OCI-LY3 (cell line): ENCODE measurements around the gene FANCC.

ENCODE experiments used
- H2AFZ ChIP-seq: fragments of 200-600, 300-600 bp; shearing (Covaris generic); 2 replicates; pipeline ENCODE4 v1.6.0; 2014; ENCODE audit warnings: antibody characterized with exemption, low read depth, low read length
- H3K27ac ChIP-seq: fragments of 200-600, 300-600 bp; sonication (generic); 2 replicates; pipeline ENCODE4 v1.5.1; 2014; ENCODE audit warnings: mild to moderate bottlenecking, low read length, moderate library complexity, mixed read lengths
- H3K27me3 ChIP-seq: fragments of 200-600, 300-600 bp; sonication (generic); 2 replicates; pipeline ENCODE4 v1.6.1; 2014; ENCODE audit warnings: low read depth, low read length, mixed read lengths
- H3K36me3 ChIP-seq: fragments of 200-600, 300-600 bp; sonication (generic); replicated peaks from 2 replicates; pipeline ENCODE3; 2014; ENCODE audit warnings: low read depth, low read length, mixed read lengths
- H3K4me1 ChIP-seq: fragments of 300-600, 200-600 bp; sonication (generic); 2 replicates; pipeline ENCODE4 v1.6.1; 2014; ENCODE audit warnings: low read length, mixed read lengths
- H3K4me2 ChIP-seq: fragments of 200-600, 300-600 bp; sonication (generic); 2 replicates; pipeline ENCODE4 v1.6.1; 2014; ENCODE audit warnings: low read length, mixed read lengths
- H3K4me3 ChIP-seq: fragments of 300-600, 200-600 bp; sonication (generic); 2 replicates; pipeline ENCODE4 v1.5.1; 2014; ENCODE audit warnings: antibody characterized with exemption, mild to moderate bottlenecking, low read length, moderate library complexity
- H3K79me2 ChIP-seq: fragments of 300-600, 200-600 bp; shearing (Covaris generic); 2 replicates; pipeline ENCODE4 v1.6.1; 2014; ENCODE audit warnings: mild to moderate bottlenecking, low read length, mixed read lengths
- H3K9ac ChIP-seq: fragments of 300-600, 200-600 bp; shearing (Covaris generic); 2 replicates; pipeline ENCODE4 v1.6.0; 2014; ENCODE audit warnings: mild to moderate bottlenecking, low read length, moderate library complexity
- H3K9me3 ChIP-seq: fragments of 200-600, 300-600 bp; shearing (Covaris generic); 2 replicates; pipeline ENCODE4 v1.6.1; 2014; ENCODE audit warnings: low read length, mixed read lengths; ENCODE audit not compliant: insufficient read depth
- H4K20me1 ChIP-seq: fragments of 200-600, 300-600 bp; sonication (generic); 2 replicates; pipeline ENCODE4 v1.6.1; 2016; ENCODE audit warnings: low read length, mixed read lengths; ENCODE audit not compliant: insufficient read depth
- CTCF ChIP-seq: fragments of 200-600, 300-600 bp; sonication (generic); IDR thresholded peaks from 2 replicates; pipeline ENCODE4 v1.5.1; 2014; ENCODE audit warnings: antibody characterized with exemption, low read length, low read depth
- EZH2phosphoT487 ChIP-seq: fragments of 200-600 bp; shearing (Covaris generic); IDR thresholded peaks from 2 replicates; pipeline ENCODE4 v1.6.1; 2018; ENCODE audit warnings: antibody characterized with exemption, mixed run types, low read depth

FANCC gene

DNA sequence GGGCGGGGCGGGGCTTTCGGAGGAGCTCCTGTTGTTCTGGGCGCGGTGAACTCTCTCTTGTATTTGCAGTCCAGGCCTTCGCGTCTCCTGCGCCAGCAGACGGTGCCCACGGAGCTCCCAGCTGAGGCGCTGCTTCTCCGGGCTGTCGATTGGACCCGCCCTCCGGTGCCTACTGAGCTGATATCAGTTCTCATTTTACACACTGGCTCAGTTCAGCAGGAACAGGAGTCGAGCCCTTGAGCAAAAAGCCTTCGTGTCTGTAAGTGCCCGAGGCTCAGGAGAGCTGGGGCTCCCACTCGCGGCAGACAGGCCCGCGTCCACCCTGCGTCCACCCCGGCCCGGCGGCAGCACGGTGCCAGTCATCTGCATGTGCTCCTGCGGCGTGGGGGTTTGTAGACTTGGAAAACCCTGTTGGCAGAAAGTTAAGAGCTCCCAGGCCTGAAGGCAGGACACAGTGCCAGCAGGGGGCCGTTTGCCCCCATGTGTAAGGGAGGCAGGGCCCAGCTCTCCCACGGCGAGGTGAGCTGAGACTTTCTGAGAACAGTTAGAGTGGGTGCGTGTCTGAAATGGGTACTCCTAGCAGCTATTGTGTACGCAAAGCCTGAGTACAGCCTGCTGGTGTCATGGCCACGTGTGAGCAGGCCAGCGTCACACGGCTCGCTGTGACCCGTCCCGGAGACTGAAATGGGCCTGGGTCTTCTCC is 231.5 kb downstream of the FANCC start:
- no peaks in the 10 kb centered on the region for H3K79me2 ChIP-seq
- H4K20me1 ChIP-seq, result no peaks in the 10 kb centered on the region
- no peak overlapping the region for H3K9ac ChIP-seq
- H3K4me3 ChIP-seq, result no peak overlapping the region
- TF ChIP-seq EZH2phosphoT487, result no peak
- no peak for TF ChIP-seq CTCF
- no peaks in the 10 kb centered on the region for H3K36me3 ChIP-seq
- H3K27ac ChIP-seq, result no peak overlapping the region
- no peaks in the 10 kb centered on the region for H3K27me3 ChIP-seq
- H2AFZ ChIP-seq, result no peak overlapping the region
- no peaks in the 10 kb centered on the region for H3K9me3 ChIP-seq
- no peak overlapping the region for H3K4me2 ChIP-seq
- H3K4me1 ChIP-seq, result peaks cover 20% of the 10 kb centered on the region

- H3K9me3 ChIP-seq, result no peaks in the 10 kb centered on the region
- no peaks in the 10 kb centered on the region for H4K20me1 ChIP-seq
- no peak overlapping the region for H2AFZ ChIP-seq
- H3K27ac ChIP-seq, result no peak overlapping the region
- peaks cover 22% of the 10 kb centered on the region for H3K4me1 ChIP-seq
- H3K27me3 ChIP-seq, result no peaks in the 10 kb centered on the region
- TF ChIP-seq CTCF, result no peak
- no peak for TF ChIP-seq EZH2phosphoT487
- H3K4me3 ChIP-seq, result no peak overlapping the region
- no peak overlapping the region for H3K9ac ChIP-seq
- no peak overlapping the region for H3K4me2 ChIP-seq
- H3K79me2 ChIP-seq, result no peaks in the 10 kb centered on the region
- no peaks in the 10 kb centered on the region for H3K36me3 ChIP-seq
Measured at GRCh38 chr9:95085036-95085770, 232.3 kb downstream of the FANCC start.

DNA sequence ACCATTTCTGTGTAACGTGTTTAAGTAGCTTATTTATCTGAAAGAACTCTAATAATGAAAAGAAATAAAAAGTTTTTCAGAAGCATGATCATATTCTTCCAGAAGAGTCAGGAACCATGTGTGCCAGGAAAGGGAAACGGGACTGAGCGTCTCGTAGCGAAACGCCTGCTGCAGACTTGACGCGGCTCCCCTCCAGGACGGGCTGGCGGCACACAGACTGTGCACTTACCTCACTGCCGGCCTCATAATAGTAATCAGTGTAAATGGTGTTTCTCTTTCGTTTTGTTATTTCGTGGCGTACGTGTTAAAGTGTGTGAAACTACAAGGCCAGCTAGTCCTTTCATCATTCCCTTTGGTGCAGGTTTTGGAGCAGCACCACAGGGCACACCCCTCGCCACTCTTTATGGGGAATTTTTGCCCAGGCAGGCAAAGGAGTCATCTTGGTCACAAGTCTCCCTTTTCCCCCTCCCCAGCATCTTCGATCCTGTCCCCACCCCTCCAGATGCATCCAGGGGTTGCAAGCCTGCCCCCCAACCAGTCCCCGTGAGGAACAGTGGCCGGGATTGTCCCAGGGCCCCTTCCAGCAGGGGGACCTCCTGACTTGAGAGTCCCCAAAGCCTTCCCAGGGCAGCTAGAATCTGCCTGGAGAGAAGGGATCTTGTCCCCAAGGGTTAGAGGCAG is 233.1 kb downstream of the FANCC start:
- peaks cover 13% of the 10 kb centered on the region for H3K4me1 ChIP-seq
- H3K4me2 ChIP-seq, result no peak overlapping the region
- H3K27me3 ChIP-seq, result no peaks in the 10 kb centered on the region
- no peak overlapping the region for H3K27ac ChIP-seq
- TF ChIP-seq CTCF (no peak), EZH2phosphoT487 (no peak)
- no peaks in the 10 kb centered on the region for H3K79me2 ChIP-seq
- no peak overlapping the region for H2AFZ ChIP-seq
- H3K9ac ChIP-seq, result no peak overlapping the region
- H4K20me1 ChIP-seq, result no peaks in the 10 kb centered on the region
- no peak overlapping the region for H3K4me3 ChIP-seq
- H3K9me3 ChIP-seq, result no peaks in the 10 kb centered on the region
- H3K36me3 ChIP-seq, result no peaks in the 10 kb centered on the region

- Histone ChIP-seq H3K4me2 (no peak overlapping the region), H4K20me1 (no peaks in the 10 kb centered on the region), H3K79me2 (no peaks in the 10 kb centered on the region), H2AFZ (no peak overlapping the region), H3K27ac (no peak overlapping the region), H3K36me3 (no peaks in the 10 kb centered on the region), H3K9ac (no peak overlapping the region), H3K4me1 (peaks cover 9% of the 10 kb centered on the region), H3K9me3 (no peaks in the 10 kb centered on the region), H3K4me3 (no peak overlapping the region), H3K27me3 (no peaks in the 10 kb centered on the region)
- TF ChIP-seq EZH2phosphoT487, result no peak
- no peak for TF ChIP-seq CTCF
Measured at GRCh38 chr9:95083086-95083768, 234.3 kb downstream of the FANCC start.
